HG03108 (cell line): ENCODE data around the gene NTNG1.
"Not testable (repeated sequence)": the region's sequence is repeated elsewhere in the genome, so short reads cannot be mapped to it uniquely, and the experiment has no call there.

Experiments used
- ATAC-seq: cut with Tn5 transposase; IDR thresholded peaks from one replicate; pipeline ENCODE4 v1.9.1; 2021; ENCODE audit warnings: moderate library complexity; ENCODE audit not compliant: unreplicated experiment

NTNG1 gene

GRCh38 chr1:107142140-107142542 is 1.3 kb downstream of the NTNG1 start:
- ATAC-seq, result no peak

- no peak for ATAC-seq
These were observed 1.8 kb downstream of the NTNG1 start for GRCh38 chr1:107142666-107143065.

DNA sequence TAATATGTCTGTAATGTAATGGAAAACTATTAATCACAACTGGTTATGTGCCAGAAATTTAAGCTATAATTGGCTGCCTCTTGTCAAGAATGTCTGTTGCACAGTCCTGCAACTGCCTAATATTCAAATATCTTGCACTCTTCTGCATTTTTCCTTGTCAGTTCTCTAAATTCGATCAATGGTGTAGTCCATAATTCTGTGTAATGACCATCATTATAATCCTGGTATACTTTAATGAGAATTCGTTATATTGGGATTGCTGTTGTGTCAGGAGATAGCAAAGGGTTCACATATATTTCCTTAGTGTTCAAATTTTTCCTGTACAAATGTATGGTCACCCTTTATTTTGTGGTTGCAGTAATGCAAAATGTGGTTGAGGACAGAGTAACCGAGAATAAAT is 4.8 kb downstream of the NTNG1 start:
- no peak for ATAC-seq

- ATAC-seq, result no peak
These were observed 7.0 kb downstream of the NTNG1 start for GRCh38 chr1:107147843-107148242.

DNA sequence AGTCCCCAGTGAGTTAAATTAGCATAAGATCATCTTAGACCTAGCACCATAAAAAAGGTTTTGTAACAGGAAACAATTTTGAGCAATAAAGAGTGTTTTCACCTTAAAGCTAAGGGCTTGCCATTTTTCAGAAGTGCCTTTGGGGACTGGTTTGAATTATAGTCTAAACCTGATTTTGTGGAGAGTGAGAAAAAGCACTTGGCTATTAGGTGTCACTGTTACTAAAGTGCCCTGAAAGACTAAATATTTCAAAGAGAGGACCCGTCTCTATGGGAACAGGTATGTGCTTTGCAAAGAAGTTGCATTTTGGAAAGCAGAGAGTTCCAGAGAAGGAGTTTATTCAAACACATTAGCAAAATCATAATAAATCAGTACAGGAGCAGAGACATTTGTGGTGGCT is 9.1 kb downstream of the NTNG1 start:
- no peak for ATAC-seq

DNA sequence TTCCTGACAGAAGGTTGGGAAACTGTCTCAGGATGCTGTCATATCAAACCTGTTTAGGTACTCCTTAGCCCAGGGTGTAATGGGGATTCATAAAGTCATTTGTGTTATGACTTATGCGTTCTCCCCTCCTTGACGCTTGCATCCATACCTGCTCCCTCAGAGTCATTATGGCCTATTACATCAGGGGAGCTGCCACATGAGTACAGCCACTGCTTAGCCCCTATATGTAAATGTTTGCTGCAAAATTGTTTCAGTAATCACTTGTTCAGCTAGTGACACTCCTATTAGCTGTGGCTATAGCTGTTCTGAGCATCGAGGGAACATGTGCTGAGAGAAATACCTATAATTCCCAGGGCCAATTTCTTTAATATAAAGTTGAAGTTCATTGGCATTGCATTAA is 10.5 kb downstream of the NTNG1 start:
- ATAC-seq, result no peak

DNA sequence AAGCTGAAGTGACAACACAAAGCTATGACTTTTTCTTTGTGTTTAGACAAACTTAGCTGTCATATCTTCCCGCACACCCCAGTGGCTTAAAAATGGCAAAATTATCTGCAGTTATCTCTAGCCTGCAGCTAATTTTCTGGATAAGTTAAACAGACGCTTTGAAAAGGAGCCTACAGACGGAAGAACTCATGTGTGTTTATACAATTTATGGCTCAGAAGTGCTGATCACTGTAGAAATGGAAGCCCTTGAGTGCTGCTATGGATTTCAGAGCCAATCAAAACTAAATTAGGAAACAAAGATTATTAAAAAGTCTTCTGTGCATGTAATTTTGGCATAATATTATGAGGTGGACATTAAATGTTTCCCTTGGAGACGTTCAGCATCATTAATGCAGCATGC is 11.6 kb downstream of the NTNG1 start:
- no peak for ATAC-seq

GRCh38 chr1:107153014-107153413 is 12.2 kb downstream of the NTNG1 start:
- ATAC-seq, result no peak

- ATAC-seq, result no peak
These were observed 17.7 kb downstream of the NTNG1 start for GRCh38 chr1:107158496-107158895.

DNA sequence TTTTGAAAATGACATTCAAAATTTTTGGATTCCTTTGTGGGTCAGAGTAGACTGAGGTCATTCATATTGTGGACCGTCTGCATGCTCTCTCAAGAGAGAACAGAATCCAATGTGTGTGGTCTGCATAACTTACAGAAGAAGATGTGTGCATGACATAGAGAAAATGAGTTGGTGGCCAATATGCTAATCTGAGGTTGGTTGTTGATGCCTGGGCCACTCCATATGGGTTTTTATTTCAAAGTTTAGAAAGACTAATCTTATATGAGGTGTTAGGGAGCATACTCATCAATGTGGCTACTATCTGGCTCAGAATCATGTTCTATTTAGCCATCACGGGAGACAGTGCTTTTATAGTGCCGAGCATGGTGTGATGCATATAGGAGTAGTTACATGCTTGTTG is 18.2 kb downstream of the NTNG1 start:
- ATAC-seq, result no peak

- no peak for ATAC-seq
These were observed 21.9 kb downstream of the NTNG1 start for GRCh38 chr1:107162745-107163144.

- not testable (repeated sequence) for ATAC-seq
These were observed 24.1 kb downstream of the NTNG1 start for GRCh38 chr1:107164901-107165300.

GRCh38 chr1:107169615-107170014 is 28.8 kb downstream of the NTNG1 start:
- ATAC-seq, result no peak

DNA sequence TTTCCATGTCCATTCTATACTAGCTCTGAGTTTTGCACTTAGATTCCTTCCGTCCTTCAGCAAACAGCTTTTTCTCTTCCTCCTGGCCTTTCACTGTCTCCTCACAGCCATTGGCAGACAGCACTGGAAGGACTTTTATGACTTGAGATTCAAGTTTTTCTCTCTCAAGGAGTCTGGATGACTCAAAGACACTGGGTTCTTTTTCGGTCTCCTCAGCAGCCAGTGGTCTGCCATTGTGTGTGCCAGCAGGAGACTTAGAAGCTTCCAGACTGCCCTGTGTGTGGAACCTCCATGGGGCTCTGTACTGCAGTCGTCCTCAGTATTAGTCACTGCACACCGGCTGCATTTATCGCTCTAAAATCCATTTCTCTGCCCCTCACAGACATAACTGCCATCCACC is 30.5 kb downstream of the NTNG1 start:
- no peak for ATAC-seq

- ATAC-seq, result no peak
These were observed 31.8 kb downstream of the NTNG1 start for GRCh38 chr1:107172450-107173170.

DNA sequence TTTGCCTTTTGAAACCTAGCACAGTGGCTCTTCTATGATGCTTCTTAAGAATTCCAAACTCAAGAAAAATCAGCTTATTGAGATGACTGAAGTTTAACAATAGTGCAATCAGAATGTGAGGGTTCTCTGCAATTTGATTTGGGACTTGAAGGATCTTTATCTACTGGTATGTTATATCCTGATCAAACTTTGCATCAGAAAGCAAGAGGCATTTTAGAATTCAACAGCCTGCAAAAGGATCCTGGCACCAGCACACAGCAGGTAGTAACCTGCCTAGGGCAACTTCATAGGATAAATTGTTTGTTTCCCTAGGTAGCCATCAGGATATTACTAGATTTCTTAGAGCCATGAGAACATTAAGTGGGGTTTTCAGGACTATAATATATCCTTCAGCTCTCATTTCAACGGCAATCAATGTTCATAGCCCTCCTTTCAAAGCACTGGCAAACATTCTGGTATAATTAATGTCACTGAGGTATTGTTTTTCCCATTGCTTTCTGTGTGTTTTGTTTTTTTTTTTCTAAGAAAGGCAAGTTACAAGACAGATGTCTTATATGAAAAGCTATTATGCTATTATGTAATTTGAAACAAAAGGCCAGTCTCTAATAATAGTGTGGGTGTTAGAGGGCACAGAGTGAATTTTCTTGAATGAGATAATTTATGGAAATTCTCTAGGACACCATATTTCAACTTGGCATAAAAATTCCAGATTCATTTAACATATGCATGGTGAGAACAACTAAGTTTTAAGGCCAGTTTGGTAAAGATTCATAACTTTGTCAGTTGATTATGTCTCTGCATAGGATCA is 34.5 kb downstream of the NTNG1 start:
- ATAC-seq, result no peak

- ATAC-seq, result no peak
These were observed 40.6 kb downstream of the NTNG1 start for GRCh38 chr1:107181253-107181969.

DNA sequence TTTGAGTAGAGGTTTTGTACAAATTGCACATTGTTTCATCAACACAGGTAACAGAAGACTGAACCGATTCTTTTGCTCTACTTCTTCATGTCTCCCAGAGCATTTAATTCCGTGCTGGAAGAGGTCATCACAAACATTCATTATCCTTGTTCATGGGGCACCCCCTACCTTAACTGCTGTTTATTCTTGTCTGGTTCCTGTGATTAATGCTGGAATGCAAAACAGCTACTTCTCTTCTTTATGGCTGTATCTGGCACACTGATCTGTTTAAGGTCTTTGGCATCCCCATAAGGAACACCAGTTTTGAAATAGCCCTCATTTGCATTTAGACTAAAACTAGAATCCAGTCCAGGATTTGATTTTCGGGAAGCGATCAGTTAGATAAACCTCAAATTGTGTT is 42.2 kb downstream of the NTNG1 start:
- no peak for ATAC-seq

- ATAC-seq, result no peak
These were observed 44.0 kb downstream of the NTNG1 start for GRCh38 chr1:107184888-107185287.

DNA sequence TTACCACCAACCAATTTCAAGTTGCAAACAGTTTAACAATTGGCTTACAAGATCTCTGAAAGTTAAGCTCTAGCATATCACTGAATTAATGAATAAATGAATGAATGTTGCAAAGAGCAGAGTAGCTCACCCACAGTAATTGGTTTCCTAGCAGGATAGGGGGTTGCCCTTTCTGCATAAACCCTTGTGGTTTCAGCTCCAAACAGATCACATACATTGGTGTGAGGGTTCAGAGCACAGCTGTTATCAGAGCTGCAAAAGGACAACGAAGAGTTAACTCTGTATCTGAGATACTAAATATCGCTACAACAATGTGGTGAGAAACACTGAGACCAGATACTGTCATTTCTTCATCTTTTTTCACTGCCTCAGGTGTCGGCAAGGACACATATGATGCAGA is 46.6 kb downstream of the NTNG1 start:
- ATAC-seq, result no peak

- ATAC-seq, result no peak
These were observed 47.3 kb downstream of the NTNG1 start for GRCh38 chr1:107188160-107188559.

DNA sequence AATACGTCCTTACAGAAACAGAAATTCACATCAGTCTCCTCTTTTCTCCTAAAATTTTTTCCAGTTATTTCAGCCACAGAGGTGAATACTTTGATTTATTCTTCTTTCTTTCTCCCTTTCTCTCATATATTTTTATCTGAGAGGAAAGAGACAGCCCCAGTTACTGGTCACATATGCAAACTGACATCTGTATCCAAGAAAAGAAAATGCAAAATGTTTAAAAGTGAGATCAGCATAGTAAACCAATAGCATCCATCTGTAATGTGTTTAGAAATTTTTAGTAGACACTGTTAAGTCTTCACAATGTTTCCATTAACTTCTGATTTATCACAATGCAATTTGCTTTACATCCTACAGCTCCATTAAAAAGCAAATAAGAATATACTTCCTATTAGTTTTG is 53.5 kb downstream of the NTNG1 start:
- no peak for ATAC-seq
